HG03103 (cell line): ENCODE data around the gene CCER1.

Experiments
- ATAC-seq: cut with Tn5 transposase; IDR thresholded peaks from one replicate; pipeline ENCODE4 v1.9.1; 2021; ENCODE audit warnings: low read depth; ENCODE audit not compliant: unreplicated experiment

CCER1 gene

DNA sequence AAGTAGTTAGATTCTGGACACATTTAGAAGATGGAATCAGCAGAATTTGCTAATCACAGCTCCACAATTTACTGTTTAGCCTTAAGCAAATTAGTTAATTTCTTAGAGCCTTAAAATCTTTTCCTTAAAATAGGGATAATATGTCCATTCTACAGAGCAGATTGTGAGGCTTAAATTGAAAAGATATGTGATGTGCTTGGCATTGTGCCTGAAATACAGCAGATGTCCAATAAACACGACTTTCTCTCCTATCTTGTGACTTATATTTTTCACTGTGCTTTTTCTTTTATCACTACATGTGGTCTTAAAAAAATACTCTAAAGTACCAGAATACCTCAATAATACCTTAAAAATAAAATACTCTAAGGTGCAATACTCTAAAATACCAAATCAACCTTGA lies 30.6 kb downstream of the CCER1 start:
- no peak for ATAC-seq

DNA sequence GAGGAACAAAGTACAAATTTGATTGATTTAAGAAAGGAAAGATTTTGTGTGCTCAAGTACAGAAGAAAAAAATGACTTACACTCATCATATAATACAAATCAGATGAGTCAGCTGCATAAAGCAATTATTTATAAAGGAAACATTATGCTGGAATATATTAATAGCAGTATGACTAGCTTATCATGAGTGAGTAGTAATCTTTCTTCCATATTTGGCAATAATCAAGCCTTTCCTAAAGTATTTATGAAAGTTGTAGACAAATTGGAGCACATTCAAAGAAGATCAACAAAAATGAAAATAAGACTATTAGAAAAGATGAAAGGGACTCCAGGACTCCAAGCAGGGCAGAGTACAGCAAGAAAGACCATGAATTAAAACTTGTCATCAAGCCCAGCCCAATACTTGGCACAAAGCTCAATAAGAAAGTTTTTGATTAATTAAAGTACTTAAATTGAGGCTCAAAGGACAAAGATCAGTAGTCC lies 32.8 kb downstream of the CCER1 start:
- no peak for ATAC-seq

DNA sequence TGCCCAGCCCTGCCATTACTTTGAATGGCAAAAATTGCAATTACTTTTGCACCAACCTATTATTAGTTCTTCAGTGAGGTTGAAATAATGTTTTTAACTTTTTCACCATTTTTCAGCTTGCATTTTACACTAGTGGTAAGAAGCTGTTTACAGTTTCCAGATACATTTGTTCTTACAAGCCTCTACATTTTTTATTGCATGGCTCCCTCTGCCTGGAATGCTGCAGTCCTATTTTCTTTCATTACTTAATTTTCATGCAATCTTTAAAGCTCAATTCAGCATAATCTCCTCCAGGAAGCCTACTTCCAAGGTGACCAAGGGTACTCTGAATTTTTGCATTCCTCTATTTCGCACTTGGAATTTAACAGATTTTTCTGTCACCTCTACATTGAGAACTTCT lies 33.4 kb downstream of the CCER1 start:
- no peak for ATAC-seq

DNA sequence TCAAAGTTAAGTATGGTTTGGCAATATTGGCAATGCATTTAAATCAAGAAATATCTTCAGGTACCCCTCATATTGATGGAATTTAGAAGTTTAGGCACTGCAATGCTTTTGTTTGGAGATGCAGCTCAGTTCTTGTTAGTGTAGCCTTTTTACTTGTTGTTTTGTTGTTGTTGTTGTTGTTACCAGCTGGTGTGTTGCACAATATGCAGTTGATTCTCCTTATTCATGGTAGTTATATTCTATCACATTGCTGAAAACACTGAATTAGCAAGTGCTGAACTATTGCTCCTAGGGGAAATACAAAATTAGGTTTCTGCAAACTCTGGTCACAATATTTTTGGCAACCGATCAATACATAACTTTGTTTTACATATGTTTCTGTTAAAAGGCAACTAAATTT lies 34.8 kb downstream of the CCER1 start:
- ATAC-seq, result no peak

DNA sequence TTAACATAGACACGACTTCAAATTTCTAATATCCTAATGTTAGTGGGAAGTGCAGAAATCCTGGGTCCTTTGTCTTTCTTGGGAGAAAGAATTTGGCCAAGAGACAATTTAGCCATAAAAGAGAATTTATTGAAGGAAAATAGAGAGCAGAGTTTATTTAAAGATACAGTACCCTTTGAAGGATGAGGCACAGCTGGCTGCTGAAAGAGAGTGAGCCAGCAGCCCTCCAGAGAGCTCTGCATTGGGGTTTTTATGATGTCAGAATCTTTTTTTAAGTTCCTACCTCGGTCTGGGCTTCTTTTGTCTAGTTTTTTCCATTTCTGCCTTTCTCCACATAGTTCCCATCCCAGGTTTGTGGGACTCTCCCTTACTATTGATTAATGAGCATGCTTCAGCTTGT lies 37.5 kb downstream of the CCER1 start:
- ATAC-seq, result no peak

DNA sequence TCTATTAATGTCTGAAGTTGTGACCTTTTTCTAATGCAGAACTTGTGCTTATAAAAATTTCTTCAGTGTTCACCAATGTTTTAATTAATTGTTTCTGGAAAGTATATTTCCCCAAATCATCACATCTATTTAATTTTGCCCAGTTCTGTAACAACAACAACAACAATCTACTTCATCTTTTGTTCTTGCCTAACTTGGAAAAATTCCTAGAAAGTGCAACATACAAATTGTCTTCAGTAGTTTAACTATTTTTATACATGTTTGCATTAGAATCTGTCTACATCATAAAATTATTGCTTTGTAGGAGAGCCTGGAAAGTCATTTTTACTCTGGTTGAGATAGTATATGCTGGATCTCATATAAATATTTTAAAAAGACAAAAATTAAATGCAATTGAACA lies 38.5 kb downstream of the CCER1 start:
- no peak for ATAC-seq

DNA sequence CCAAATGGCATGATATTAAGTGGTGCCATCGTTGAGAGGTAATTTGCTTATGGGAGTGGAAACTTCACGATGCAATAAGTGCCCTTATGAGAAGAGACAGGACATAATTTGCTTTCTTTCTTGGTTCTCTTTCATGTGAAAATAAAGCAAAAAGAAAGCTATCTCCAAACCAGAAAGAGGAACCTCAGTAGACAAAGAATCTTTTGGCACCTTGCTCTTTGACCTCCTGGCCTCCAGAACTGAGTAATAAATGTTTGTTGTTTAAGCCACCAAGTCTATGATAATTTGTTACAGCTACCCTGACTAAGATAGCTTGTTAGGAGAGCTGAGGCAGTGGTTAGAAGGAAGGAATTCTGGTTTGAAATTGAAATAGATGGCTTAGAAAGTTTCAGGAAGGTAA lies 39.6 kb downstream of the CCER1 start:
- no peak for ATAC-seq

DNA sequence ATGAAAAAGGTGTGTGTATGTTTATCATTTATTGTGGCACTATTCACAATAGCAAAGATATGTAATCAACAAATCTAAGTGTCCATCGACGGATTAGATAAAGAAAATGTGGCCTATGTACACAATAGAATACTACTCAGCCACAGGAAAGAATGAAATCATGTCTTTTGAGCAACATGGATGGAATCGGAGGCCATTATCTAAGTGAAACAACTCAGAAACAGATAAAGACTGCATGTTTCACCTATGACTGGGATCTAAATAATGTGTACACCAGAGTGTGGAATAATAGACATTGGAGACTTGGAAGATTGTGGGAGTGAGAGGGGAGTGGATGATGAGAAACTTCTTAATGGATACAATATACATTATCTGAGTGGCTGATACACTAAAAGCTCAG lies 44.0 kb downstream of the CCER1 start:
- no peak for ATAC-seq

DNA sequence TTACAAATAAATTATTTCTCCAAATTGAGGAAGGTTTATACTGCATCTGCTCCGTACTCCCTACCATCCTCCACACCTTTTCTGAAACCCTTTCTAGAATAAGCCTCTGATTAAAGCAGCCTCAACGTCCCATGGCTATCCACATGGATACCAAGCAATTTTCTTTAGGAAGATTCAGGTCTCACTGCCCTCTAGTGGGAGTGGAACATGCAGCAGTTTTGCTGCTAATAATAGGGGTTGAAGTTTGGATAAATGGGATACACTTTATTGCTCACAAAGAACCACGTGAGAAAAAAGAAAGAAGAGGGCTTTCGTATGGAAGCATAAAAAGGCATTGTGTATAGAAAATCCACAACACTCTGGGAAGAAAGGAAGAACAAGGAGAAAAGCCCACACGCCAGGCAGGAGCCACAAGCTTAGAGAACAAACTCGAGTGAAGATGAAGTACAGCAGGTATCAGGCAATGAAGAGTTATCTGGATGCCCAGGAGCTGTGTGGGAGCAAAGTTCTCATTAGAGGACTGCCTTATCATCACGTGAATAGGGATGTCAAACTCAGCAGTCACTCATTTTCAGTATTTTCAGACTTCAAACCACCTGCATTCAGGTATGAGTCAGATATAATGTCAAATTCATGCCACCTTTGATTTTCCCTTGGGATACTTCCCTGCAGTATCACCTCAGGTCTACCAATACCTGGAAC lies 45.8 kb downstream of the CCER1 start:
- ATAC-seq, result no peak

DNA sequence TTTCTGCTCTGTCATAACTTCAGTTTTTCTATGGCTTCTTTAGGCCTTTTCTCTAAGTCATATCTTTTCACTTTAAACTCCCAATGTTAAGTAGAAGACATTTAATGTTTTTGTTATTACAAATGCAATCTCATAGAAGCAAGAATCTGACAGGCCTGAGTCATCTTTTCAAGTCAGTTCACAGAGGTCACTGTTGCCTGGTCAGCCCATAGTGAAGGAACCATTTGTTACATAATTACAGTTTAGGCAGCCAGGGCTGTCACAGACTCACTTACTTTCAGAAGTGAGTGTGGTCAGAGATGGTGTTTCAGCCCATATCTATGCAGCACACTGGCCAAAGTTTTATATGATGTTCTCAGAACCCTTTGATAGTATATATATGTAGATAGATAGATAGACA lies 46.5 kb downstream of the CCER1 start:
- ATAC-seq, result no peak

DNA sequence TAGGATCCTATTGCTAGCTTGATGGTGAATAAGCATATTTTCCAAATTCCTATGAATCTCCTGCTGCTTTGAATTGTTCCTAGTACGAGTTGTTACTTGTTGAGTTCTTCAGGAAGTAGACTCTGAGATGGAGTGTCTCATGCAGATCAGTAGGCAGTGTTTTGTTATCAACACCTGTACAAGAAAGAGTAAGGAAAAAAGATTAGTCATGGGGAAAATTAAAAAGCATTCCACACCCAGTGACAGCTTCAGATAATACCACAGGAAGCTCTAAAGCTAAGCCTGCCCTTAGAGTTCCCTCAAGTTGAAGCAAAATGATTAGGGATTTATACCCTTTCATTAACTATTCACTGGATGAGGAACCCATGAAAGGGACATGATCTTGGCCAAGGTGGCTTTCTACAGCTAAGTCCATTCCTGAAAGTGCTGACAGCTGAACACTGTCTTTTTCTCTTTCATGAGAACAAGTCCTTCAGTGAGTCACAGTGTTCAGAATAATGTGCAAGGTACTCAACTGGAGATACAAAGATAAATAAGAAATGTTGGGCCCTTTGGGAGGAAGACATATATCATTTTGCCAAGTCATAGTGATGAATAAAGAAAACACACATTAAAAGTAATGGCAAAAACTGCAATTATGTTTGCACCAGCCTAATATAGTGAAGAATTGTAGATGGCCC lies 49.1 kb downstream of the CCER1 start:
- ATAC-seq, result no peak

DNA sequence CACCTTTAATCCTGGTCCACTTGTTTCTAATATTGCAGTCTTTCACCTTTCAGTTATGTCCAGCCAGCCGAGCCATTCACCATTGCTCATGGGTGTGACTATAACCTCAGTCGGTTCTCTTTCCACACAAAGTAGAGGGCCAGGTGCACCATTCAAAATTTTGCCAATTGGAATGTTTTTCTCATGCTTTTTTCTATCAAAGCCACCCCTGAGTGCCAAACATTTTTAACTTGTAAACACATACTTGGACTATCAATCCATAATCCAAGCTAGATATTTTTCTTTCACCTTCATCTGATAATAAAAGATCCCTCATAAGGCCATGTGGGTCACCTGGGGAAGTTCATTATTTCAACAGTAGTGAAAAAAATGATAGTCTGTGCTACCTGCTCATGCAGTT lies 52.4 kb downstream of the CCER1 start:
- no peak for ATAC-seq
